Activated CD8-positive, alpha-beta memory T cell treated with anti-CD3 and anti-CD28 coated beads, Interleukin-2, amount 50 U/mL, for 1 hour (primary cell): Measurements from ENCODE around the gene RAD18.

ENCODE experiments used
- DNase-seq: peaks from one replicate; pipeline ENCODE4 v3.0.0-alpha.2; 2020; ENCODE audit errors: extremely low read depth

Gene RAD18

GRCh38 chr3:8836096-8836495, 127.2 kb downstream of the RAD18 start:
- DNase-seq = no peak

DNA sequence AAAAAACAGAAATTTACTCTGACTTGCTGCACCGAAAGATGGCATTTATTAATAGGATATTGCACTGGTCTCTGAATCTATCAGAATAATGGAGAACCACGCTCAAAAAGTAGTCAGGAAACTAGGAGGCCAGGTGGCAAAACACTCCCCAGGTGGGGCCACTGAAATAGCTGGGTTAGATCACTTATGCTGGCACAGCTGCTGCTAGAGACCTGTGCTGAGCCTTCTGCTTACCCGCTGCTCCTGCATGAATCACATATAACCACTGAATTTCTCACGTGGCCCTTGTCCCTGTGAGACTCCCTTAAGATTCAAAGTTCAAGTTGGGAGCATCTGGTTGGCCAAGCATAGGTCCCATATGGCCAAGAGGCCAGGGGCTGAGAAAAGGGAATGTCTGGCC, 127.9 kb downstream of the RAD18 start:
- DNase-seq = no peak

DNA sequence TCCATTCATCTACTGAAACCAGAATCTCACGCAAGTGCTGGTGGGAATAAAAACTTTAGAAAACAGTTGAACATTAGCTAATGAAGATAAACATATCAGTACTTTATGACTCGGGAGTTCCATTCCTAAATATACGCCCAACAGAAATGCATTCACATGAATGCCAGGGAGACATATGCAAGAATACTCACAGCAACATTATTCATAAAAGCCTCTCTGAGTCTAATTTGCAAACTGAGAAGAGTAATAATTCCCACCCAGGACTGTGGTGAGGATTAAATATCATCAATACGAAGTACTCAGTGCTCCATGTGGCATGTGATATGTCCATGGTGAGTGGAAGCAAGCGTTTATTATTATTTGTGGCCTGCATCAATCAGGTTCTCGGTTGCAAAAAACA, 128.3 kb downstream of the RAD18 start:
- no peak for DNase-seq

- no peak for DNase-seq
These were observed 135.6 kb downstream of the RAD18 start for GRCh38 chr3:8827641-8828040.
